Keratinocyte (primary cell): ENCODE measurements around the gene PLD1. TPM values are rescaled to one million over a fixed set of nuclear protein-coding genes. Genes with fewer than 3 reads are reported as not detected.

Experiments used
- DNase-seq: peaks from one replicate; pipeline ENCODE4 v3.0.0-alpha.2; 2011; ENCODE audit warnings: low read depth, missing footprints, low spot score
- FAIRE-seq: peaks from 2 replicates; lab custom pipeline; 2011; peaks lifted over from hg19 to GRCh38; lab: Jason Lieb, UNC
- H2AFZ ChIP-seq: 2 replicates; pipeline ENCODE4 v1.6.0; 2012; ENCODE audit warnings: low read length, control low read depth, inconsistent platforms; ENCODE audit not compliant: control insufficient read depth
- H3K27ac ChIP-seq: 2 replicates; pipeline ENCODE4 v1.5.1; 2011; ENCODE audit warnings: low read length; ENCODE audit not compliant: control insufficient read depth, insufficient read depth
- H3K27me3 ChIP-seq: 3 replicates; pipeline ENCODE4 v1.6.0; 2011; ENCODE audit warnings: low read length; ENCODE audit not compliant: control insufficient read depth, insufficient read depth; ENCODE audit errors: extremely low read depth
- H3K36me3 ChIP-seq, 2 experiments: 2 replicates in 1 of 2; 3 replicates in 1 of 2; pipeline ENCODE4 v1.5.1; 2011; ENCODE audit warnings: low read length in 2 of 2, mild to moderate bottlenecking in 1 of 2; ENCODE audit not compliant: control insufficient read depth in 2 of 2, insufficient read depth in 2 of 2; ENCODE audit errors: extremely low read depth in 1 of 2
- H3K4me1 ChIP-seq: 3 replicates; pipeline ENCODE4 v1.5.1; 2011; ENCODE audit warnings: low read length; ENCODE audit not compliant: control insufficient read depth, insufficient read depth; ENCODE audit errors: extremely low read depth
- H3K4me2 ChIP-seq: 3 replicates; pipeline ENCODE4 v1.6.0; 2011; ENCODE audit warnings: low read depth, low read length; ENCODE audit not compliant: control insufficient read depth, insufficient read depth; ENCODE audit errors: extremely low read depth
- H3K4me3 ChIP-seq, 3 experiments: fragments of 200-600 bp in 1 of 3; sonication (generic) in 1 of 3; 2 replicates in 2 of 3; 3 replicates in 1 of 3; pipeline ENCODE4 v1.5.1; 2011 to 2016; ENCODE audit warnings: low read length in 3 of 3, mild to moderate bottlenecking in 3 of 3, control low read depth in 2 of 3, inconsistent platforms in 1 of 3, low read depth in 1 of 3, mixed read lengths in 1 of 3, mixed run types in 1 of 3, moderate library complexity in 1 of 3; ENCODE audit not compliant: control insufficient read depth in 2 of 3, insufficient read depth in 2 of 3; ENCODE audit errors: extremely low read depth in 1 of 3
- H3K79me2 ChIP-seq: 2 replicates; pipeline ENCODE4 v1.6.0; 2012; ENCODE audit warnings: low read length; ENCODE audit not compliant: control insufficient read depth, insufficient read depth
- H3K9ac ChIP-seq: 3 replicates; pipeline ENCODE4 v1.6.0; 2011; ENCODE audit warnings: low read length; ENCODE audit not compliant: control insufficient read depth, insufficient read depth; ENCODE audit errors: extremely low read depth
- H3K9me1 ChIP-seq: 3 replicates; pipeline ENCODE4 v1.6.0; 2011; ENCODE audit warnings: low read length; ENCODE audit not compliant: control insufficient read depth, insufficient read depth; ENCODE audit errors: extremely low read depth
- H3K9me3 ChIP-seq: 2 replicates; pipeline ENCODE4 v1.5.1; 2012; ENCODE audit warnings: low read depth, low read length; ENCODE audit not compliant: control insufficient read depth
- H4K20me1 ChIP-seq: 3 replicates; pipeline ENCODE4 v1.6.0; 2011; ENCODE audit warnings: low read length; ENCODE audit not compliant: control insufficient read depth, insufficient read depth; ENCODE audit errors: extremely low read depth
- CTCF ChIP-seq, 3 experiments: IDR thresholded peaks in 1 of 3; conservative IDR thresholded peaks in 1 of 3; optimal IDR thresholded peaks in 1 of 3; 2 replicates in 2 of 3; 3 replicates in 1 of 3; pipeline versions ENCODE3 to v1.5.1; 2011; ENCODE audit warnings: low read length in 3 of 3, mild to moderate bottlenecking in 3 of 3, moderate library complexity in 2 of 3, control low read depth in 1 of 3, inconsistent platforms in 1 of 3; ENCODE audit not compliant: insufficient read depth in 2 of 3; ENCODE audit errors: extremely low read depth in 1 of 3
- EZH2 ChIP-seq: IDR thresholded peaks from one replicate; pipeline ENCODE4 v1.6.1; 2012; ENCODE audit warnings: inconsistent platforms, mild to moderate bottlenecking, low read length, moderate library complexity
- dilution Hi-C: fragments of 300-500 bp; cut with MboI; formaldehyde crosslinking; loops from one replicate; pipeline ENCODE4 v1.7.0; 2020; ENCODE audit warnings: low sequenced_read_pairs; ENCODE audit not compliant: extremely low pct_ligation_motif_present
- polyA plus RNA-seq, 5 experiments: library from polyadenylated mRNA; depleted of rRNA in 3 of 5; stranded (reverse) in 3 of 5; stranded (forward) in 1 of 5; unstranded in 1 of 5; fragments of >200 nt; gene quantifications; 1 replicate in 1 of 5; 2 replicates in 3 of 5; 3 replicates in 1 of 5; pipeline versions ENCODE4 v1.2.1 to v1.2.3, GENCODE V29; 2011 to 2012; ENCODE audit warnings: missing spikeins in 2 of 5, low read depth in 1 of 5, low replicate concordance in 1 of 5

Gene PLD1
- polyA plus RNA-seq, 1 donor (not counting 4 experiments of a cell fraction or from before 2014, with no cell fraction given) = 14.7 TPM

GRCh38 chr3:171842864-171843518 lies 32.7 kb upstream of the PLD1 start, which contains the start of gene TMEM212:
TMEM212 (plus strand) TSS chr3:171843349; CDS start chr3:171843384, 35 bp downstream.
- dilution Hi-C loops = no loop called here
- no peaks in the 10 kb centered on the region for H3K9me1 ChIP-seq
- no peak for TF ChIP-seq CTCF (optimal IDR thresholded peaks at IDR 0.05 in 1 of 3, IDR thresholded peaks at IDR 0.05 in 1 of 3, conservative IDR thresholded peaks at IDR 0.05 in 1 of 3; ENCODE audit: extremely low read depth in 1 of 3, insufficient read depth in 2 of 3, low read length in 3 of 3)
- TF ChIP-seq EZH2 = no peak

GRCh38 chr3:171841620-171842000 lies 31.3 kb upstream of the PLD1 start:
- Histone ChIP-seq H4K20me1 (no peaks in the 10 kb centered on the region), H3K27me3 (peaks cover 2% of the 10 kb centered on the region), H3K4me2 (no peak overlapping the region), H2AFZ (no peak overlapping the region), H3K9me1 (no peaks in the 10 kb centered on the region), H3K79me2 (no peaks in the 10 kb centered on the region), H3K9ac (no peak overlapping the region), H3K27ac (no peak overlapping the region), H3K4me1 (no peaks in the 10 kb centered on the region), H3K9me3 (no peaks in the 10 kb centered on the region), H3K4me3 (no peak overlapping the region), H3K36me3 (no peaks in the 10 kb centered on the region)
- FAIRE-seq (no peak), DNase-seq (no peak)
- TF ChIP-seq EZH2 (no peak), CTCF (optimal IDR thresholded peaks at IDR 0.05 in 1 of 3, IDR thresholded peaks at IDR 0.05 in 1 of 3, conservative IDR thresholded peaks at IDR 0.05 in 1 of 3; ENCODE audit: extremely low read depth in 1 of 3, insufficient read depth in 2 of 3, low read length in 3 of 3) (no peak)
- dilution Hi-C loops = no loop called here

More at GRCh38 chr3:171842864-171843518, 32.7 kb upstream of the PLD1 start, which contains the start of gene TMEM212:
- H2AFZ ChIP-seq = no peak within 1 kb of the TSS
- no peaks in the 10 kb centered on the region for H3K9me3 ChIP-seq
- H3K4me2 ChIP-seq = no peak within 1 kb of the TSS
- H3K4me1 ChIP-seq = no peaks in the 10 kb centered on the region
- H3K27me3 ChIP-seq = peaks cover 2% of the 10 kb centered on the region
- no peak within 1 kb of the TSS for H3K4me3 ChIP-seq
- DNase-seq (no peak), FAIRE-seq (no peak)
- H4K20me1 ChIP-seq = no peaks in the 10 kb centered on the region
- no peaks in the 10 kb centered on the region for H3K36me3 ChIP-seq
- no peak within 1 kb of the TSS for H3K9ac ChIP-seq
- no peak within 1 kb of the TSS for H3K27ac ChIP-seq
- H3K79me2 ChIP-seq = no peaks in the 10 kb centered on the region
